Measurements from ENCODE around the gene APH1A.
A peak's percentile ranks its signal among the peaks of the same experiment; 100 is the strongest.
"Not testable (repeated sequence)": the region's sequence is repeated elsewhere in the genome, so short reads cannot be mapped to it uniquely, and the experiment has no call there.

The APH1A gene

GRCh38 chr1:150234566-150235293 lies 34.1 kb downstream of the APH1A start:
- no peaks in the 10 kb centered on the region for H3K9me3 ChIP-seq (ENCODE audit: insufficient read depth, low read length)
- peak overlapping the region; percentile 80 for H3K4me2 ChIP-seq (ENCODE audit: low read depth, low read length, poor library complexity, severe bottlenecking)
- peak overlapping the region; percentile 100 for H3K9ac ChIP-seq (ENCODE audit: low read length)
- no peak for TF ChIP-seq EZH2phosphoT487 (conservative IDR thresholded peaks at IDR 0.05; ENCODE audit: low read length)
- no peak for TF ChIP-seq CTCF (IDR thresholded peaks at IDR 0.05; ENCODE audit: insufficient read depth, low read length, poor library complexity, severe bottlenecking)
- peak overlapping the region; percentile 94 for H3K27ac ChIP-seq (ENCODE audit: low read depth, low read length)
- H2AFZ ChIP-seq (ENCODE audit: low read depth, low read length, severe bottlenecking), result no peak overlapping the region
- no peaks in the 10 kb centered on the region for H3K27me3 ChIP-seq (ENCODE audit: low read length)
- peaks cover 10% of the 10 kb centered on the region; the same call in 1 of the 2 replicates for H3K36me3 ChIP-seq (ENCODE audit: low read length)
- H4K20me1 ChIP-seq (ENCODE audit: low read depth, low read length), result no peaks in the 10 kb centered on the region; the same call in 1 of the 2 replicates
- no peaks in the 10 kb centered on the region for H3K9me2 ChIP-seq (replicated peaks; ENCODE audit: insufficient read depth, low read length)
- H3K79me2 ChIP-seq (ENCODE audit: insufficient read depth, low read length), result peaks cover 58% of the 10 kb centered on the region
- H3F3A ChIP-seq (ENCODE audit: insufficient read depth), result peaks cover 22% of the 10 kb centered on the region
- peak overlapping the region; percentile 79 for H3K4me3 ChIP-seq (ENCODE audit: insufficient read depth, low read length, poor library complexity, severe bottlenecking)

DNA sequence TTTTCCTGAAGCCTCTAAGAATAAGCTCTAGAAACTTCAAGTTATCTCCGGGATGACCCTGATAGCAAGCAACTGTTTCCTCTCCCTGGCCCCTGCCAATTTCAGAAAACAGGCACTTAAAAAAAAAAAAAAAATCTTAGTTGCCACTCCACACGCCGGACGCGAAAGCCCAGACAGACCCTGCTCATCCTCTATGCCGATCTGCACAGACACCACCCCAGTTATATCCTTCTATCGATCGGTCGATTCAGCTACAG lies 34.6 kb downstream of the APH1A start:
- H3K27me3 ChIP-seq (ENCODE audit: low read length), result no peaks in the 10 kb centered on the region
- peaks cover 59% of the 10 kb centered on the region for H3K79me2 ChIP-seq (ENCODE audit: insufficient read depth, low read length)
- H3K36me3 ChIP-seq (ENCODE audit: low read length), result peaks cover 11% of the 10 kb centered on the region; the same call in 1 of the 2 replicates
- peak overlapping the region; percentile 80 for H3K4me2 ChIP-seq (ENCODE audit: low read depth, low read length, poor library complexity, severe bottlenecking)
- no peaks in the 10 kb centered on the region for H3K9me2 ChIP-seq (replicated peaks; ENCODE audit: insufficient read depth, low read length)
- H3F3A ChIP-seq (ENCODE audit: insufficient read depth), result peaks cover 22% of the 10 kb centered on the region
- no peaks in the 10 kb centered on the region for H3K9me3 ChIP-seq (ENCODE audit: insufficient read depth, low read length)
- H3K4me3 ChIP-seq (ENCODE audit: insufficient read depth, low read length, poor library complexity, severe bottlenecking), result peak overlapping the region; percentile 79
- no peak for TF ChIP-seq EZH2phosphoT487 (conservative IDR thresholded peaks at IDR 0.05; ENCODE audit: low read length)
- no peak for TF ChIP-seq CTCF (IDR thresholded peaks at IDR 0.05; ENCODE audit: insufficient read depth, low read length, poor library complexity, severe bottlenecking)
- H4K20me1 ChIP-seq (ENCODE audit: low read depth, low read length), result no peaks in the 10 kb centered on the region; the same call in 1 of the 2 replicates
- peak overlapping the region; percentile 100 for H3K9ac ChIP-seq (ENCODE audit: low read length)
- peak overlapping the region; percentile 94 for H3K27ac ChIP-seq (ENCODE audit: low read depth, low read length)
- no peak overlapping the region for H2AFZ ChIP-seq (ENCODE audit: low read depth, low read length, severe bottlenecking)

GRCh38 chr1:150233359-150234308 lies 35.2 kb downstream of the APH1A start:
- no peak overlapping the region for H2AFZ ChIP-seq (ENCODE audit: low read depth, low read length, severe bottlenecking)
- H3K27me3 ChIP-seq (ENCODE audit: low read length), result no peaks in the 10 kb centered on the region
- peaks cover 59% of the 10 kb centered on the region for H3K79me2 ChIP-seq (ENCODE audit: insufficient read depth, low read length)
- peaks cover 11% of the 10 kb centered on the region; the same call in 1 of the 2 replicates for H3K36me3 ChIP-seq (ENCODE audit: low read length)
- peak overlapping the region; percentile 94 for H3K27ac ChIP-seq (ENCODE audit: low read depth, low read length)
- H3K4me2 ChIP-seq (ENCODE audit: low read depth, low read length, poor library complexity, severe bottlenecking), result peak overlapping the region; percentile 80
- peak overlapping the region; percentile 79 for H3K4me3 ChIP-seq (ENCODE audit: insufficient read depth, low read length, poor library complexity, severe bottlenecking)
- no peaks in the 10 kb centered on the region for H3K9me3 ChIP-seq (ENCODE audit: insufficient read depth, low read length)
- peaks cover 22% of the 10 kb centered on the region for H3F3A ChIP-seq (ENCODE audit: insufficient read depth)
- H4K20me1 ChIP-seq (ENCODE audit: low read depth, low read length), result no peaks in the 10 kb centered on the region; the same call in 1 of the 2 replicates
- TF ChIP-seq CTCF (IDR thresholded peaks at IDR 0.05; ENCODE audit: insufficient read depth, low read length, poor library complexity, severe bottlenecking) (no peak), EZH2phosphoT487 (conservative IDR thresholded peaks at IDR 0.05; ENCODE audit: low read length) (no peak)
- H3K9me2 ChIP-seq (replicated peaks; ENCODE audit: insufficient read depth, low read length), result no peaks in the 10 kb centered on the region
- peak overlapping the region; percentile 100 for H3K9ac ChIP-seq (ENCODE audit: low read length)

GRCh38 chr1:150232921-150233320 lies 35.9 kb downstream of the APH1A start:
- H4K20me1 ChIP-seq (ENCODE audit: low read depth, low read length); H3K4me3 ChIP-seq (ENCODE audit: insufficient read depth, low read length, poor library complexity, severe bottlenecking); H2AFZ ChIP-seq (ENCODE audit: low read depth, low read length, severe bottlenecking); H3K9me3 ChIP-seq (ENCODE audit: insufficient read depth, low read length); H3K27me3 ChIP-seq (ENCODE audit: low read length); H3K9me2 ChIP-seq (replicated peaks; ENCODE audit: insufficient read depth, low read length): not testable (repeated sequence)
- Histone ChIP-seq H3K4me2 (ENCODE audit: low read depth, low read length, poor library complexity, severe bottlenecking) (peak overlapping the region; percentile 80), H3K27ac (ENCODE audit: low read depth, low read length) (peak overlapping the region; percentile 94; the same call in 1 of the 2 replicates), H3K36me3 (ENCODE audit: low read length) (peaks cover 11% of the 10 kb centered on the region; the same call in 1 of the 2 replicates), H3K79me2 (ENCODE audit: insufficient read depth, low read length) (peaks cover 59% of the 10 kb centered on the region), H3F3A (ENCODE audit: insufficient read depth) (peaks cover 22% of the 10 kb centered on the region), H3K9ac (ENCODE audit: low read length) (peak overlapping the region; percentile 100)

DNA sequence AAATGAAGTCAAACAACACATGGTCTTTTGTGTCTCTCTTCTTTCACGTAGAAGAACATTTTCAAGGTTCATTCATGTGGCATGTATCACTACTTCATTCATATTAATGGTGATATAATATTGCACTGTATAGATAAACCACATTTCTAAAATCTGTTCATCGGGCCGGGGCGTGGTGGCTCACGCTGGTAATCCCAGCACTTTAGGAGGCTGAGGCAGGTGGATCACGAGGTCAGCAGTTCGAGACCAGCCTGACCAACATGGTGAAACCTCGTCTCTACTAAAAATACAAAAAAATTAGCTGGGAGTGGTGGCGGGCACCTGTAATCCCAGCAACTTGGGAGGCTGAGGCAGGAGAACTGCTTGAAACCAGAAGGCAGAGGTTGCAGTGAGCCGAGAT lies 40.6 kb downstream of the APH1A start:
- Histone ChIP-seq H3K36me3 (ENCODE audit: low read length) (peaks cover 32% of the 10 kb centered on the region), H3F3A (ENCODE audit: insufficient read depth) (peaks cover 15% of the 10 kb centered on the region; the same call in 1 of the 2 replicates), H3K79me2 (ENCODE audit: insufficient read depth, low read length) (peaks cover 33% of the 10 kb centered on the region)
- not testable (repeated sequence) for H2AFZ ChIP-seq (ENCODE audit: low read depth, low read length, severe bottlenecking); H3K9me3 ChIP-seq (ENCODE audit: insufficient read depth, low read length); H3K9me2 ChIP-seq (replicated peaks; ENCODE audit: insufficient read depth, low read length); H3K4me2 ChIP-seq (ENCODE audit: low read depth, low read length, poor library complexity, severe bottlenecking); H3K27ac ChIP-seq (ENCODE audit: low read depth, low read length); H3K4me3 ChIP-seq (ENCODE audit: insufficient read depth, low read length, poor library complexity, severe bottlenecking); H3K27me3 ChIP-seq (ENCODE audit: low read length); H4K20me1 ChIP-seq (ENCODE audit: low read depth, low read length); H3K9ac ChIP-seq (ENCODE audit: low read length)

All from SU-DHL-6 (cell line).